Measurements from ENCODE around the gene GLIS1. TPM values are rescaled to one million over a fixed set of nuclear protein-coding genes. Genes with fewer than 3 reads are reported as not detected.

The GLIS1 gene
- total RNA-seq, 1 experiment from 2014 or later = 0.39 TPM

- POLR2A ChIA-PET = no interaction called here
- Histone ChIP-seq H3K79me2 (ENCODE audit: insufficient read depth, low read length) (no peaks in the 10 kb centered on the region), H3K9me3 (ENCODE audit: control insufficient read depth in 1 of 2, insufficient read depth in 1 of 2, low read depth in 1 of 2, low read length in 2 of 2) (no peaks in the 10 kb centered on the region), H3K27me3 (ENCODE audit: insufficient read depth, low read length) (0 out of 2 replicates have a peak, but pooled peaks cover 5% of the 10 kb centered on the region), H3K9ac (ENCODE audit: low read length) (no peak overlapping the region), H3K4me1 (ENCODE audit: control insufficient read depth in 1 of 2, insufficient read depth in 2 of 2, low read length in 2 of 2) (peaks cover 6 to 12% of the 10 kb centered on the region in 2 experiments; a peak in 3 of 4 replicates), H3K27ac (ENCODE audit: low read depth, low read length) (no peak overlapping the region), H2AFZ (ENCODE audit: low read depth, low read length, poor library complexity, severe bottlenecking) (no peak overlapping the region), H3K4me3 (replicated peaks in 1 of 2; ENCODE audit: low read depth in 1 of 2, low read length in 2 of 2) (no peak overlapping the region), H4K20me1 (ENCODE audit: insufficient read depth) (no peaks in the 10 kb centered on the region), H3K4me2 (ENCODE audit: low read length) (no peak overlapping the region), H3K36me3 (ENCODE audit: control insufficient read depth in 1 of 2, insufficient read depth in 2 of 2, low read length in 2 of 2) (no peaks in the 10 kb centered on the region), H3K9me2 (ENCODE audit: insufficient read depth) (no peaks in the 10 kb centered on the region)
- intact Hi-C loops (cut with micrococcal nuclease) = no loop called here
- DNase-seq (ENCODE audit: low read depth, low spot score) = no peak
- ATAC-seq = no peak
- TF ChIP-seq YY1 (IDR thresholded peaks at IDR 0.05; ENCODE audit: extremely low read depth, insufficient replicate concordance, low read depth, low read length) = no peak
- no peak for TF ChIP-seq ATF3 (IDR thresholded peaks at IDR 0.05)
- TF ChIP-seq CEBPB (IDR thresholded peaks at IDR 0.05; ENCODE audit: low read depth) = no peak
- no peak for TF ChIP-seq ZFX (IDR thresholded peaks at IDR 0.05)
- no peak for TF ChIP-seq REST (IDR thresholded peaks at IDR 0.05; ENCODE audit: low read depth)
- no peak for TF ChIP-seq ELF1 (IDR thresholded peaks at IDR 0.05; ENCODE audit: borderline replicate concordance, low read depth)
- TF ChIP-seq POLR2AphosphoS5 (IDR thresholded peaks at IDR 0.05; ENCODE audit: low read depth, low read length) = no peak
- TF ChIP-seq SIN3A (IDR thresholded peaks at IDR 0.05; ENCODE audit: low read depth) = no peak
- TF ChIP-seq POLR2A (IDR thresholded peaks at IDR 0.05; ENCODE audit: borderline replicate concordance, extremely low read depth, insufficient read depth, insufficient read length) = no peak
- TF ChIP-seq TCF7L2 (IDR thresholded peaks at IDR 0.05; ENCODE audit: borderline replicate concordance, extremely low read depth, insufficient read depth, insufficient read length) = no peak
- TF ChIP-seq FOSL1 (IDR thresholded peaks at IDR 0.05; ENCODE audit: low read depth) = no peak
- no peak for TF ChIP-seq SP1 (IDR thresholded peaks at IDR 0.05; ENCODE audit: low read depth)
- TF ChIP-seq SRF (IDR thresholded peaks at IDR 0.05; ENCODE audit: low read depth) = no peak
- TF ChIP-seq CBX3 (IDR thresholded peaks at IDR 0.05; ENCODE audit: low read depth) = no peak
- TF ChIP-seq EZH2 (IDR thresholded peaks at IDR 0.05) = no peak
- no peak for TF ChIP-seq CTCF (IDR thresholded peaks at IDR 0.05 in 2 of 3, conservative IDR thresholded peaks at IDR 0.05 in 1 of 3; ENCODE audit: borderline replicate concordance in 1 of 3, insufficient read depth in 1 of 3, low read depth in 2 of 3, low read length in 2 of 3)
- no peak for TF ChIP-seq ZNF274 (IDR thresholded peaks at IDR 0.05; ENCODE audit: low read depth, low read length)
- no TSS peak for BruUV-seq (replicated peaks)
- RAD21 ChIA-PET (ENCODE audit: low non-redundant PET in 1 of 2, low total read pairs in 2 of 2, uncharacterized antibody in 2 of 2, unreplicated experiment in 2 of 2) = no interaction called here
- CTCF ChIA-PET = no interaction called here
Measured at GRCh38 chr1:53641481-53642214, 97.3 kb downstream of the GLIS1 start.
